Hematopoietic multipotent progenitor cell treated with erythropoietin and hydrocortisone succinate and interleukin-3 and kit ligand, for 17 days (in vitro differentiated cells): Measurements from ENCODE around the gene KRT82.
"Not testable (repeated sequence)": the region's sequence is repeated elsewhere in the genome, so short reads cannot be mapped to it uniquely, and the experiment has no call there.

Experiments
- DNase-seq: peaks from one replicate; pipeline ENCODE4 v3.0.0-alpha.2; 2015; ENCODE audit warnings: low spot score

Gene KRT82

GRCh38 chr12:52359621-52360061, 46.5 kb downstream of the KRT82 start:
- DNase-seq = no peak

GRCh38 chr12:52358575-52359350, 47.4 kb downstream of the KRT82 start:
- no peak for DNase-seq

GRCh38 chr12:52356762-52357580, 49.2 kb downstream of the KRT82 start:
- DNase-seq = no peak

- no peak for DNase-seq
Measured at GRCh38 chr12:52356031-52356761, 49.9 kb downstream of the KRT82 start.

- no peak for DNase-seq
Measured at GRCh38 chr12:52355176-52355575, 51.0 kb downstream of the KRT82 start.

GRCh38 chr12:52354200-52354599, 51.9 kb downstream of the KRT82 start:
- DNase-seq = no peak

GRCh38 chr12:52353766-52354165, 52.4 kb downstream of the KRT82 start:
- no peak for DNase-seq

- DNase-seq = no peak
Measured at GRCh38 chr12:52352951-52353350, 53.2 kb downstream of the KRT82 start.

GRCh38 chr12:52351196-52352059, 54.7 kb downstream of the KRT82 start:
- no peak for DNase-seq

- DNase-seq = no peak
Measured at GRCh38 chr12:52350786-52351185, 55.3 kb downstream of the KRT82 start.

GRCh38 chr12:52350021-52350620, 56.0 kb downstream of the KRT82 start:
- no peak for DNase-seq

GRCh38 chr12:52349196-52349595, 56.9 kb downstream of the KRT82 start:
- no peak for DNase-seq

GRCh38 chr12:52347551-52348510, 58.3 kb downstream of the KRT82 start:
- DNase-seq = no peak

- no peak for DNase-seq
Measured at GRCh38 chr12:52347016-52347415, 59.1 kb downstream of the KRT82 start.

GRCh38 chr12:52346593-52346992, 59.5 kb downstream of the KRT82 start:
- DNase-seq = no peak

- DNase-seq = not testable (repeated sequence)
Measured at GRCh38 chr12:52345041-52345440, 61.1 kb downstream of the KRT82 start.

- no peak for DNase-seq
Measured at GRCh38 chr12:52344111-52344510, 62.0 kb downstream of the KRT82 start.
